ENCODE data around the gene REV3L.

GRCh38 chr6:111437573-111437972 lies 45.4 kb downstream of the REV3L start:
- TF ChIP-seq CTCF (IDR thresholded peaks at IDR 0.05; ENCODE audit: control extremely low read depth in 1 of 3, insufficient read depth in 1 of 3, low read depth in 1 of 3, low read length in 3 of 3) (no peak), USF2 (IDR thresholded peaks at IDR 0.05; ENCODE audit: low read length) (no peak), EZH2 (IDR thresholded peaks at IDR 0.05; ENCODE audit: low read depth, low read length, severe bottlenecking) (no peak), EGR1 (IDR thresholded peaks at IDR 0.05; ENCODE audit: borderline replicate concordance, low read depth, low read length) (no peak), CEBPB (IDR thresholded peaks at IDR 0.05; ENCODE audit: low read depth, low read length) (no peak), SIN3A (conservative IDR thresholded peaks at IDR 0.05 in 1 of 2, IDR thresholded peaks at IDR 0.05 in 1 of 2; ENCODE audit: low read depth in 1 of 2, low read length in 2 of 2) (no peak), RXRA (IDR thresholded peaks at IDR 0.05; ENCODE audit: insufficient read depth, low read depth, low read length) (no peak), NRF1 (IDR thresholded peaks at IDR 0.05; ENCODE audit: low read depth, low read length) (no peak), SP1 (IDR thresholded peaks at IDR 0.05; ENCODE audit: low read depth, low read length) (no peak), SP4 (IDR thresholded peaks at IDR 0.05; ENCODE audit: low read length) (no peak), POLR2A (IDR thresholded peaks at IDR 0.05; ENCODE audit: control extremely low read depth in 1 of 2, low read depth in 2 of 2, low read length in 2 of 2) (no peak), RBBP5 (IDR thresholded peaks at IDR 0.05; ENCODE audit: borderline replicate concordance, low read depth, low read length) (no peak)

All from H1 (cell line).